Measurements from ENCODE around the gene RPS19BP1.

The RPS19BP1 gene

DNA sequence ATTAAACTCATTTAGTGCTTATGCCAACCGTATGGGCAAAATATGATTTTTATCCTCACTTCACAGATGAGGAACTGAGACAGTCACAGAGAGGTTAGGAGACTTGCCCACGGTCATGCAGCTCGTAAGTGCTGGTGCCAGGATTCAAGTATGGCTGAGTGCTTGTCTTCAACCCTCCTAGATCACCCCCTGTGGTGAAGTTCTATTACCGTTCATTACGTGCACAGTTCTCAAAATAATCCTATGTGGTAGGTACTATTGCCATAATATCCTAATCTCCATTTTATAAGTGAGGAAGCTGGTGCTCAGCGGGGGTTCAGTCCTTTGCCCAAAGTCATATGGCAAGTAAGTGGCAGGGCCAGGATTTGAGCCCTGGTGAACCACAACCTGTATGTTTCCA lies 28.9 kb downstream of the RPS19BP1 start:
- DNase-seq (ENCODE audit: extremely low read depth, low read depth), result no peak
- peak overlapping the region; percentile 99 for H3K4me3 ChIP-seq (replicated peaks; ENCODE audit: low read depth, low read length)
- TF ChIP-seq, protein P1, sequence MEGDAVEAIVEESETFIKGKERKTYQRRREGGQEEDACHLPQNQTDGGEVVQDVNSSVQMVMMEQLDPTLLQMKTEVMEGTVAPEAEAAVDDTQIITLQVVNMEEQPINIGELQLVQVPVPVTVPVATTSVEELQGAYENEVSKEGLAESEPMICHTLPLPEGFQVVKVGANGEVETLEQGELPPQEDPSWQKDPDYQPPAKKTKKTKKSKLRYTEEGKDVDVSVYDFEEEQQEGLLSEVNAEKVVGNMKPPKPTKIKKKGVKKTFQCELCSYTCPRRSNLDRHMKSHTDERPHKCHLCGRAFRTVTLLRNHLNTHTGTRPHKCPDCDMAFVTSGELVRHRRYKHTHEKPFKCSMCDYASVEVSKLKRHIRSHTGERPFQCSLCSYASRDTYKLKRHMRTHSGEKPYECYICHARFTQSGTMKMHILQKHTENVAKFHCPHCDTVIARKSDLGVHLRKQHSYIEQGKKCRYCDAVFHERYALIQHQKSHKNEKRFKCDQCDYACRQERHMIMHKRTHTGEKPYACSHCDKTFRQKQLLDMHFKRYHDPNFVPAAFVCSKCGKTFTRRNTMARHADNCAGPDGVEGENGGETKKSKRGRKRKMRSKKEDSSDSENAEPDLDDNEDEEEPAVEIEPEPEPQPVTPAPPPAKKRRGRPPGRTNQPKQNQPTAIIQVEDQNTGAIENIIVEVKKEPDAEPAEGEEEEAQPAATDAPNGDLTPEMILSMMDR (IDR thresholded peaks at IDR 0.05; ENCODE audit: low read depth, low read length, missing control alignments), result no peak

DNA sequence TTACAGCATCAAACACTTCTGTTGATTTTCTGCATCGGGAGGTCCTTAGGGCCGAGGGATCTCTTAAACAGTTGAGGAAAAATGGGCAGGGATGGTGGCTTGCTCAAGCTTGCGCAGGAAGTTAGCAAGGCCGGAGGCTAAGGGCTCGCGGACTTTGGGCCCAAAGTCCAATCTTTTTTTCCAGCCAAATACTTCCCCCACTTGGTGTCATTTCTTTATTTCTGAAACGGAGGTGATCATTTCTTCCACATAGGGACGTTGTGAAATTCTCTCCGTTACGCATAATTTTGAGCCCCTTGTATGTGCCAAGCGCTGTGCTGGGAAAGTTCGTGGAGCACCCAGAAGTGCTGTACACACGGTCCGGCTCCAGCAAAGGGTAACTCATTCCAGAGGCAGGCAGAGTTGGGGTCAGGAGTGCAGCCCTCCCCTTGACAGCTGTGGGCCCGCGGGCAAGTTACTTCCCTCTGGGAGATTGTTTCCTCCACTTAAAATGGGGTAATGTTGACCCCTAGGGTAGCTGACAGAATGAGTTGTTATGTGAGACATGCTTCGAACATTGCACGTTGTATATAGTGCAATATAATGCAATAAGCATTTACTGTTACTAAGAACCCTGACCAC lies 29.6 kb downstream of the RPS19BP1 start:
- no peak for DNase-seq (ENCODE audit: extremely low read depth, low read depth)
- TF ChIP-seq, protein P1 (IDR thresholded peaks at IDR 0.05; ENCODE audit: low read depth, low read length, missing control alignments), result no peak
- H3K4me3 ChIP-seq (replicated peaks; ENCODE audit: low read depth, low read length), result peak overlapping the region; percentile 99

DNA sequence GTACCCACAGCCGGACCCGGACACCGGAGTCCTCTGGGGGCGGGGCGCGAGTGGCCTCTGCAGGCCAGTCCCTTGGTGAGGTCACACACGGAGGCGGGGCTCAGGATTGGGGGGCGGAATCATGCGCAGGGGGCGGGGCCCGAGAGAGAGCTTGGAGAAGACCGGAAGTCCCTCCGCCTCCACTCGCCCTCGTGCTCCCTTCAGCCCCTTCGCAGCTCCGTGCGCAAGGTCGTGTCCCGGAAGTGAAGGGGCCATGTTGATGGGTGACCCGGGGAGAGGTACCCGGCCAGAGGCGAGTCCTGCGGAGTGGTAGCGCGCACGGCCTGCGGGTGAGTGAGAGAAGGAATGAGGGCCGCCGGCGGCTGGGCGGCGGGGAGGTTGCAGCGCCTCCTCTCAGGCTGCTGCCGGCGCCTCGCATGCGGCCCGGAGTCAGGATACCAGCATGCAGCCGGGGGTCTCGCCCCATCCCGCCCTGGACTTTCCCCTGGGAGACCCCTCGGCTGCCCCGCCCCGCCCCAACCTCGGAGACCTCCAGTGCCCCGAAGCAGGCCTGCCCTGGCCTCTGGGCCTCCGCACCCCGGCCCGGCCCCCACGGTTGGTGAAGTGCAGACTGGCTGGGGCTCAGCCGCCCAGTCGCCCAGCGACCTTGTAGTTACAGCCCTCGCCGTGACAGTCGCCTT lies 30.3 kb downstream of the RPS19BP1 start, which contains the start of gene MIEF1:
TSS of gene MIEF1 (plus strand) at position 182 of the 680 bp plus-strand sequence. CDS start 9,005 bp downstream, outside the sequence.
- TF ChIP-seq, protein P1 (IDR thresholded peaks at IDR 0.05; ENCODE audit: low read depth, low read length, missing control alignments), result no peak
- H3K4me3 ChIP-seq (replicated peaks; ENCODE audit: low read depth, low read length), result peak within 1 kb of the TSS; percentile 99
- DNase-seq (ENCODE audit: extremely low read depth, low read depth), result peak; percentile 87

DNA sequence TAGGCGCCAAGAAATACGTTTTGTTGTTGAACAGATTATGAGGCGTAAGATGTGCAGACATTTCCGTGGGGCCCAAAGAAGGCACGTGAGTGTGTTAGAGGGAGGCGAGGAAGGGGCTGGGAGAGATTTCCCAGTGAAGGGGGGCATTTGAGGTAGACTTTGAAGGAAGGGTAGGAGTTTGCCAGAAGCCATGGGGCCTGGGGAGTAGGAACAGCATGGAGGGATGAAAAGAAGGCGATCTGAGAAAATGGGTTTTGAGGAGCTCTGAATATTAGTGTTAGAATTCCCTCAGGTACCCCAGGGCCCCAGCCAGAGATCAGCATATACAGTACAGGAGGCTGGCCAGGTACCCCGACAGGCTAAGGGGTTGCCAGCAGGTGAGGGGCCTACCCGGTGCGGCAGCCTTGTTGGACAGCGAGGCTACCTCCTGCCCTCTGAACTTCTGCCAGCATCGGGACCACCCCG lies 30.9 kb downstream of the RPS19BP1 start:
- TF ChIP-seq, protein P1 (IDR thresholded peaks at IDR 0.05; ENCODE audit: low read depth, low read length, missing control alignments), result no peak
- no peak for DNase-seq (ENCODE audit: extremely low read depth, low read depth)
- H3K4me3 ChIP-seq (replicated peaks; ENCODE audit: low read depth, low read length), result peak overlapping the region; percentile 99

DNA sequence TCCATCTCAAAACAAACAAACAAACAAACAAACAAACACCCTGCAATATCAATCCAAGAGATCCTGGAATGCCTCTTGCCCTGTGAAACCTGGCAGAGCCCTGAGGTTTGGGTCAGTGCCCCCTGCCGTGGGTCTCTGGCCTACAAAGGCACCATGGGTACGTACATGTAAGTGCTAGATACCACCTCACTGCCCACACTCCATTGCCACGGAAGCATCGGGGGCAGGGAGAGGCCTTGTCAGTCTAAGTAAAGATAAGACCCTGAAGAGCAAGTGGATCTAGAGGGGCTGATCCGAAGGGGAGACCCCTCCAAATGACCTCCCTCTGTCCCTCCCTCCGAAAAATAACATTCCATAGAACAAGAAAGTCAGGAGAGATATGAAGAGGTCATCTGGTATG lies 32.4 kb downstream of the RPS19BP1 start:
- TF ChIP-seq, protein P1 (IDR thresholded peaks at IDR 0.05; ENCODE audit: low read depth, low read length, missing control alignments), result no peak
- DNase-seq (ENCODE audit: extremely low read depth, low read depth), result no peak
- no peak overlapping the region for H3K4me3 ChIP-seq (replicated peaks; ENCODE audit: low read depth, low read length)

DNA sequence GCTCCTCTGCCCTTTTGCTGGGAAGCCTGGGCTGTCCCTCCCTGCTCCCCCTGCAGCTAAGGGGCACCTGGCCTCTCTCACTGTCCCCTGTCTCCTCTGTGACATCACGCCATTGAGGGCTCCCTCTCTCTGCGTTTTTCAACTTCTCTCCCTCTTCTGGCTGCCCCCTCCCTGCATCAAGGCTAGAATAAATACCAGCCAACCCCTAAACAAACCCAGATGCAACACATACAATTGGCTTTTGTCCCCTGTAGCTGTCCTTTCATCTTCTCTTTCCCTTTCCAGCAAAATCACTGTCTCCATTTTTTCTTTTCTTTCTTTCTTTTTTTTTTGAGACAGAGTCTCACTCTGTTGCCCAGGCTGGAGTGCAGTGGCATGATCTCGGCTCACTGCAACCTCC lies 33.7 kb downstream of the RPS19BP1 start:
- H3K4me3 ChIP-seq (replicated peaks; ENCODE audit: low read depth, low read length), result no peak overlapping the region
- TF ChIP-seq, protein P1 (IDR thresholded peaks at IDR 0.05; ENCODE audit: low read depth, low read length, missing control alignments), result no peak
- no peak for DNase-seq (ENCODE audit: extremely low read depth, low read depth)

Measured in HFF-Myc (cell line).